Bone marrow (tissue), 2 donors: Measurements from ENCODE around the gene THAP3.

ENCODE experiments used
- DNase-seq, 2 donors: peaks; one replicate each; lab custom pipeline; 2025; lab: John Stamatoyannopoulos, UW

Gene THAP3

DNA sequence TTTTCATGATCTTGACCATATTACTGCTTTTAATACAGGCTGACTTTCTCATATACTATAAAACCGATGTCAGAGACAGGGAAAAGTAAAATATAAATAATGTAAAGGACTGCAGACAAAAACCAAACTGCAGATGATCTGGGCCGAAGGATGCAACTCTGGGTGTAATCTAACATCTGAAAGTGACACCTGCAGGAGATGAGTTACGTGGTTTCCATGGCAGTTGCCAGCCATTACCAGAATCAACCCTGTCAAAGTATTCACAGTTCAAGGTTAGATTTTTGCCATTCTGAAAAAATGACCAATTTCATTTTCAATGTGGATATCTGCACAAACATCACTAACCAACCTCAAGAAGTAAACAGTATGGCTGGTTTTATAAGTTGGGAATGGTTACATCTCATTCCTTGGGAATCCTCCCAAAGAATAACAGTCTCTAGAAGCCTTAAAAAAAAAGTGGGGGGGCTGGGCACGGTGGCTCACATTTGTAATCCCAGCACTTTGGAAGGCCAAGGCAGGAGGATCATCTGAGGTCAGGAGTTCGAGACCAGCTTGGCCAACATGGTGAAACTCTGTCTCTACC lies 49.2 kb downstream of the THAP3 start:
- no peak for DNase-seq

GRCh38 chr1:6674771-6675170 lies 50.1 kb downstream of the THAP3 start:
- no peak for DNase-seq

DNA sequence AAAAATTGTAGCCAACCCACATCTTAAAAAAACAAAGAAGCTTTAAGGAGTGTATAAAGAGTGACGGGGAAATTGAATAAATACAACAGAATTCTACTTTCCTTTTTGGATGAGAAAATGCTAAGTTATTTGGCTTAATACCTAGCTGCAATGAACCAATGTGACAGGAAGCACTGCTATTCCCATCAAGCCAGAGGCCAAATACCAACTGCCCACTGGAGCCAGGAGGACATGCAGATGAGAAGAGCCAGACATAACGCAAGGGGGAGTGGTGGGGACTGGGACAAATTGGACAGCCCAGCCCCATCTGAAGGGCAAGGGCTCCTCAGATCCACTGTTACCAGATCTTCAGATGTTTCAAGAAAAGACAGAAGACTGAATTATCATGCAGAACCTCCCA lies 51.3 kb downstream of the THAP3 start:
- no peak for DNase-seq
